GM18907 (cell line): ENCODE results near the gene BHMT2.

ENCODE experiments used
- ATAC-seq: cut with Tn5 transposase; IDR thresholded peaks from one replicate; pipeline ENCODE4 v1.9.1; 2021; ENCODE audit warnings: mild to moderate bottlenecking, moderate library complexity; ENCODE audit not compliant: unreplicated experiment

BHMT2 gene

DNA sequence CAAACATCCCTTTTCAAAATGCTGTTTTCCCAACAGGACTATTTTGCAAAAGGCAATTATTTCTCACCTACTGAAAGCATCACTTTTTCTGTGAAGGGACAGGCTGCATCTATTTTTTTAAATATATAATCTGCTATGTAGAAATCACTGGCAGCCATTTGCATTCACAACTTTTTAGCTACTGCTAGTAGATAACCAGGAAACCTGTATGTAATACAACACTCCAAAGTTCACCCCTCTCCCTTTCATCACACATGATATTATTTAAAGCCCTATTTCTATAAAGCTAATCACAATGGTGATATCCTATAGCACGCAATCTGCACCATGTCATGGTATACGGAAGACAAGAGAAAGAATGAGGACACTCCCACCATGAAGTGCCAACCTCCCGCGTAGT lies 9.9 kb upstream of the BHMT2 start:
- ATAC-seq: no peak

DNA sequence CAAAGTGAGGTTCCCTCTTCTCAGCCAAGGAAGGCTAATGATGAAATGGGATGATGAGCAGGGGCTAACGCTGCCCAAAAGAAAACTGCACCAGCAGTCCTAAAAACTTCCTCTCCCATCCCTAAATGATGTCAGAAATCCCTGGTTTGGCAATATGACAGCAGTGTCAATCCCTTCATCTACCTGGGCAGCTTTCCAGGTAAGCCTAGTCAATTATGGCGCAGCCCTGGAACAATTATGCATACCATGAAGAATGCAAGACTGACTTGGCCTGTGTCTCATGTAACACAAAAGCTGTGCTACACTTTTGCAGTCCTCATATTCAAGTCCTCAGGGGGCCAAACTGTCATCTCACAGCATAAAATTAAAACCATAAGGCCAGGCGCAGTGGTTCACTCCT lies 7.1 kb upstream of the BHMT2 start:
- no peak for ATAC-seq

DNA sequence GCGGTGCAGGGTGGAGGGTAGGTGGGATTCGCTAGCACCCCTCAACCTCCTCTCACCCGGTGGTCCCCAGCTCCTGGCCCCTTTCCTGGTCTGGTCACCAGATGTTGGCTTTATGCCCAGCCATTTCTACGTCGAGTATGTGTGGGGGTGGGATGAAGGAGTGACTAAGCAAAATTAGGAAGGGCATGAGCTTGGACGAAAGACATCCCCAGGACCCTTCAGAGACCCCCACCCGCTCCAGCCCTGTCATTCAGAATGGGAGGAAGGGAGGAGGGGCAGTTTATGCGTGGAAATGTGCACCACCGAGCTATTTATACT lies 742 bp downstream of the BHMT2 start:
- no peak for ATAC-seq

DNA sequence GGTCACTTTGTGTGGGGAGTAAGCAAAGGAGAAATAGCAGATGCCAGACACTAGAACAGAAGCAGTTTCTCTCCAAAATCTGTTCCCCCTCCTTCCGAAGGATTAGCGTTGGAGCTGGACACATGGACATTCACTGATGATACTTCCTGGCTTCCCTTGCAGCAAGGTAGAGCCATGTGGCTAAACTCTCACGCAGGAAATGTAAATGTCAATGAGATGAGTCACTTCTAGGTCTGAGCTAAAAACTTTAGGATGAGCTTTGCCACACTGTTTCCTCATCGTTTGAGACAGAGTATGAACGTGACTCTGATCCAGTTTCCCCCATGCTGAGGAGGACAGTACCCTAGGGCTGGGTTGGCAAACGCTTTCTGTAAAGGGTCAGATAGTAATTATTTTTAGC lies 5.1 kb downstream of the BHMT2 start:
- ATAC-seq: no peak

DNA sequence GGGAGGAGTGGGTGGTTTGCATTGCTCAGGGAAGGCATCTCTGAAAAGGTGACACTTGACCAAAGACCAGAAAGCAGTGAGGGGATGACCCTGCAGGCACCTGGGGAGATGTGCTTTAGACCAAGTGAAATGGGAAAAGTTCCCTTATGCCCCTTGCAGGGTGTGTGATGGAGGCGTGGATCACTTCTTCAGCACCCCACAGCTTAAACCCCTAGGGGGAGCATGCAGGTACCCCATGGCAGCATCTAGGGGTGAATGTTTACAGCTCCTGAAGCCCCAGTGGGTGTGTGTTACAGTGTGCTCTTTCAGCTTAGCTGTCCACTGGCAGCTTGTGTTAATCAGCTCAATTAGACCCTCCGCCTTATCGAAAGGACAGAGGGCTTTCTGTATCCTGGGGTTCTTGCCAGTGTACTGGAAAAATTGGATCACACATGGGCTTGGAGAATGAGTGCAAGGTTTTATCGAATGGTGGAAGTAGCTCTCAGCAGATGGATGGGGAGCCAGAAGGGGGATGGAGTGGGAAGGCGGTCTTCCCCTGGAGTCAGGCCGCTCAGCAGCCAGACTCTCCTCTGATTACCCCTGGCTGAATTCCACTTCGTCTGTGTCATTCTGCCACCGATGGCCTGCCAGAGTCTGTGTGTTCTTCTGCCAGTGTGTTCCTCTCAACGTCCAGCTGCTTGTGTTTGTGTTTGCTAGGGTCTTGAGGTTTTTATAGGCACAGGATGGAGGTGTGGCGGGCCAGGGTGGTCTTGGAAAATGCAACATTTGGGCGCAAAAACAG lies 6.3 kb downstream of the BHMT2 start:
- no peak for ATAC-seq

DNA sequence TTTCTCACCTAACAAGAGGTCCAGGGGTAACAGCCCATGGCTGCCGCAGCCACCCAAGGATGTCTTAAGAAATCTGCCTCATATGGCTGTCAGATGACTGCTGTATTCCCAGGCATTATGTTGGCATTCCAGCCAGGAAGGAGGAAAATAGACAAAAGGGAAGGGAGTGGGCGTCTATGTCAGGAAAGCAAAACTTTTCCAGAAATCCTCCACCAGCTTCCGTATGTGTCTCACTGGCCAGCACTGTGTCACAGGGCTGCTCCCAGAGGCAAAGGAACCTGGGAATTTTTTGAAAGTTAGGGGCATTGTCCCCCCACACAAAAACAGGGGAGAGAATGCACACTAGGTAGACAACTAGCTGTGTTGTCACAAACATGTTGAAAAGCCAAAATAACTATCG lies 7.3 kb downstream of the BHMT2 start:
- no peak for ATAC-seq

DNA sequence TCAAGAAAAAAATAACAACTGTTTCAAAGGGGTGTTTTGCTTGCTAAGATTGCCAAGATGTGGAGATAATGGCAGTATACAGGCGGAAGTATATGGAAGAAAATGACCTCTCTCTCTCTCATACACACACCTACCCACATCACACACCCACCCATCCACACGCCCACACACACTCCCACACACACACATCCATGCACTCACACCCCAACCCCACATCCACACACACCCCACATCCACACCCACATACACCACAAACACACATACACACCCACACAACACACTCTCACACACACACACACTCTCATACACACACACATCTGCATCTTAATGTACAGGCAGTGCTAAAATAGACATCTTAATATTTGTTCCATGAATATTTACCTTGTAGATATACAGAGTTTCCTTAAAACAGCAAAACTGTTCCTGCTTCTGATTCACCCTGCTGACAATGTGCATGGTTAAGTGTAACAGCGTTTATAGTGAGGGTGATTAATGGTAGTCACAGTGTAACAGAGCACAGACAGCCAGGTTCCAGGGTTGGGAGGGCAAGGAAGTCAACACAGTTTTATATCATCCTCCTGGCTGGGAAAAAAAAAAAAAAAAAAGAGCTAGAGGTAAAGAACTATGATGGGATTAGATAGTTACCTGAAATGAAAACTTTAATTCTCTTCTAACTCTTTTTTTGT lies 8.3 kb downstream of the BHMT2 start:
- ATAC-seq: no peak

DNA sequence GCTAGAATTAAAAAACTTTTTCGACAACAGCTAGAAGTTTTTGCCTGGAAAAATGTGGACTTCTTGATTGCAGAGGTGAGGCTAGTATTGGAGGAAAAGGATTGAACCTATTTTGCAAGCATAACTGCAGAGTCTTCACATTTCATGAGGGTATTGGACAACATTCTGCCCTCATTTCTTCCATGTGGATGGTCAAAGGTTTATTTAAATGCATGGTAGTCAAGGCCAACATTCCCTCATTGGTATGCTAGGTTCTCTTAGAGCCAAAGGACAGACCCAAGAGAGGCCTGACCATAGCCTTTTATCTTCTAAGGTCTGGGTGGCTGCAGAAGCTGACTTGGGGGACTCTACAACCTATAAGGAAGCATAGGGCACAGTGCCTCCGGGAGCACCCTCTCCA lies 11.2 kb downstream of the BHMT2 start:
- ATAC-seq: no peak

DNA sequence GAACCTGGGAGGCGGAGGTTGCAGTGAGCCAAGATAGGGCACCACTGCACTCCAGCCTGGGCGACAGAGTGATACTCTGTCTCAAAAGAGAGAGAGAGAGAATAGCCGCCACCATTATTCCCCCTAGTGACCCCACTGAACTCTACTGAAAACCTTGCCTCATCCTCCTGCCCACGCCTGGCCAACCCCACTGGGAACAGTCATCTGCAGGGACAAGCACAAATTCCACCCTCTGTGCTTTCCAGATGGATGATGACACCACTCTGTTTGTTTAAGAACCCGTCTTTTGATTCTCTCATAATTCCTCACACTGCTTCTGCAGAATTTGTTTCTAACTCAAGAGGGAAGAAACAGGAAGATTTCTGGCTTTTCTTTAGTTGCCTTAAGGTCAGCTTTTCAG lies 12.2 kb downstream of the BHMT2 start:
- ATAC-seq: no peak

DNA sequence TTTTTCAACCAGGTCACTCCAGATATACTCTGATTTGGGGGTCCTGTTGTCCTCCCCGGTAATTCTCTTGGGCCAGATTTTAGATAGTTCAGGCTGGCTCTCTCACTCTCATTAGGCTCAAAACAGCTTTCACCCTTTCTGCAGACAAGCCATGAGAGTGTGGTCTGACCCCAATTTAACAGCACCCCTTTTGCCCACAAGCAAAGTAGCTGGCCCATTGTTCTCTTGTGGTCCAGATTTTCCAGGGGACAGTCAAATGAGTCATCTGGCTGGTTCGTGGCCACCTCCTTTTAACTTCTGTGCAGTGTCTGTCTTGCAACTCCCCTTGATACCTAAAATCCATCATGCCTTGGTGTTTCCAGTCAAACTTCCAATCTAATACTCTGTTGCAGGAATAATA lies 16.5 kb downstream of the BHMT2 start:
- no peak for ATAC-seq

DNA sequence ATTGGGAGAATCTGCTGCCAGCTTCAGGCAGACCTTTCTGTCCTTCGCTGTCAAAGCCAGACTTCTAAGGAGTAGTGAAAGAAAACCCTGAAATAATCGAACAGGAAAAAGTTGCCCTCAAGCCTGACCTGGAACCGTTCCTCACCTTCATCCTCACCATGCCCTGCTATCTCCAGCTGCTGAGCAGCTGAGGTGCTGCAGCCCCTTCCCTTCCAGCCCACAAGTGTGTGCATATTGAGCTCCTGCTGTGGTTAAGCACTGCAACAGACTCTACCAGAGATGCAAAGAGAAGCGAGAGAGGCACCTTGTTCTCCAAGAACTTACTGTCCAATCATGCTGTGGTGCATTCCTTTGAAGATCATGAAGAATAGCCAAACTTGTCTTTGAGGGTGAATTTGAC lies 18.9 kb downstream of the BHMT2 start:
- ATAC-seq: no peak

DNA sequence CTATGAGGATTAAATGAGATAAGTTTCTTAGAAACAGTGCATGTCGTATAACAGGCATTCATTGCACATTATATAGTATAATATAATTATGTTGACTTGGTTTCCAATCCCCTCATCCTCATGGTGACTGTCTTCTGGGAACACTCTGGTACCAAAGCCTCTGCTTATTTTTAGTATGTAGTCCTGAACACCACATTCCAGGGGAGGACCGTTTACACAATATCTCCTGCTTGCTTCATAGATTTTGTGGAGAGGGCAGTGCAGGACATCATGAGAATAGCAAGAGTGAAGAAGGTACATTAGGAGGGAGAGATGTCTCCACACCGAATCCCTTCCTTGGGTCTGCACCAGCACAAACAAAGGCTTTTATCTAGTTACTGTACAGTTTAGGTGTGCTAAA lies 21.5 kb downstream of the BHMT2 start:
- no peak for ATAC-seq

DNA sequence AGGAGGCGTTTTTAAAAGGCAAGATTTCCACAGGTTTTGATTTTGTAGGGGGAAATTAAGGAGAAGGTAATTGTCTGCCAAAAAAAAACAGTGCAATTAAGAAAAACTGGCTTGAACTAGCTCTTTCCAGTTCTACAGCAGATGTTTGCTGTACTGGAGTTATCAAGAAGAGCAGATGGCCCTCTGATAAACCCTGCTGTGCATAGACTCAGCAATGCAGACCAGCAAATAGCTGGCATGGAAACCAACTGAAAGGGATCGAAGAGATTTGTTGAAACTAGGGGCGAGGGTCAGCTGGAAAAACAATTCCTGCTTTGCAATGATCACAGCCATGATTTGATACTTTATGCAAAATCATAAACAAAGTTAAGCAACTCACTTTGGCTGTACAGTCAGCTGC lies 24.2 kb downstream of the BHMT2 start:
- ATAC-seq: no peak

DNA sequence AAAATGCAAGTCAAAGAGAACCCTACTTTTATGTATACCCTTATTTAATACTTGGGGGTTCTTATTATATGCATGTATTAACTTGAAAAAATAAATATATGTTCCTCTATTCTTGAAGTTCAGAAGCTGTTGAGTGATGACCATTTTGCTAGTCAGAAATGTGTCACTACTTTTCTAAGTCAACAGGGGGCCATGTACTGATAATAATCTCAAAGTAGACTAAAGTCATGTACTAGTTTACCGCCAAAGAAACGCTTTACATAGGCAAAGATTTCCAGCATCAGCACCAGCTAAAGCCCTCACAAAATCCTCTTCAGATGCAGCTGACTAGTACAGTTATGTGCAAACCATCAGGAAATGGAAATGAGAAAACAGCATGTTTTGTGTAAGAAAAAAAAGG lies 36.3 kb downstream of the BHMT2 start:
- ATAC-seq: no peak

DNA sequence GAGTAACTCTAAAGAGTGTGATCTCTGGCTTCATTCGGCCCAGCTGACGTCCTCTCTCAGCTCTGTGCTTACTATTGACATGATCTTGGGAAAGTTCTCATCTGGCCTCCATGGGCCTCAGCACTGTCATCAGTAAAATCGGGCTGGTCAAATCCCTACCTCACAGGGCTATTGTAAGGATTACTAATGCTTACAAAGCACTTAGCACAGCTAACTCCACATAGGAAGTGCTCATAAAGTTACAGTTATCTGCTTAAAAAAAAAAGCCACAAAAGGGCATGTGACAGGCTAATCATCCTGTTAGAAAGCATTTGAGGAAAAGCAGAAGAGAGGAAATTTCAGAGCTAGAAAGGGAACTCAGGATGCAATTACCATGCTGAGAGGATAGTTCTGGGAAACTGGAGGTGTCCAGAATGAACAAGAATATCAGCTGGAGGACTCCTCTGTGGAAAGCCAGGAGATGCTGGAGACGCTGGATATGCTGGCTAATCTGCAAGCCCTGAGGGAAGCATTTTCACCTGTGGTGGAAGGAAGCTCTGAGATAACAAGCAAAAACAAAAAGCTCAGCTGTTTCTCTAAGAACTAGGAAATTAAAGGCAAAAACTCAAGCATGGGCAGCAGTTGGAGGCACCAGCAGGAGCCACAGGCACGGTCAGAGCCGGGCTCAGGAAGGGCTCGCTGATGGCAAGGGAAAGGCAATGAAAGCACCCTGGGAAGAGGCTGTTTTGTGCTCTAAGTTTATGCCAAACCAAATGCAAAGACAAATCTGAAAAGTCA lies 37.6 kb downstream of the BHMT2 start:
- no peak for ATAC-seq

DNA sequence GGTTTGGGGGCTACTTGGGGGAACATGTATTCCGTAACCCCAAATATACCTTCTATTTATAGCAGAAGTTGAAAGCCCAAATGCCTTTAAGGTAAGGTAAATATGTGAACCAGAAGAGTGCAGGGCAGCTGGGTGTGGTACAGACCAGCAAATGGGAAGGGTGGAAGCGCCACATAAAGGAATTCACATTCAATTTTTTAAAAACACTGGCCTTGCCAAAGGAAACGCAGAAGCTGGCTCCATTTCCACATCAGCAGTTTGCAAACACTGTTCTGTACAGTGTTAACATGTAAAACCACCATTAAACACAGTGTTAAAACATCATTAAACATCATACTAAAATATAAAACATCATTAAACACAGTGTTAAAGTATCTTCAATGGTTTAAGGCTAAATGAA lies 38.5 kb downstream of the BHMT2 start:
- no peak for ATAC-seq

DNA sequence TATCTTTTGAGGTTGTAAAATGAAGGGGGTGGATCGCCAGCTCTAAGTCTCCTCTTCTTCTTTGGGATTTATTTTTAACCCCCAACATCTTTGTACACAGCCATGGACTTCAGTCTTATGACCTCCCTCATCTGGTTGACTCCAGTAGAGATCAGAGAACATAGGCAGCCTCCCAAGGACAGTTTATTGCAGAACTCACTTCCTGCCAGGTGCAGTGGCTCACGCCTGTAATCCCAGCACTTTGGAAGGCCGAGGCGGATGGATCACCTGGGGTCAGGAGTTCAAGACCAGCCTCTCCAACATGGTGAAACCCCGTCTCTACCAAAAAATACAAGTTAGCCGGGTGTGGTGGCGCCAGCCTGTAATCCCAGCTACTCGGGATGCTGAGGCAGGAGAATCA lies 39.2 kb downstream of the BHMT2 start:
- ATAC-seq: no peak

DNA sequence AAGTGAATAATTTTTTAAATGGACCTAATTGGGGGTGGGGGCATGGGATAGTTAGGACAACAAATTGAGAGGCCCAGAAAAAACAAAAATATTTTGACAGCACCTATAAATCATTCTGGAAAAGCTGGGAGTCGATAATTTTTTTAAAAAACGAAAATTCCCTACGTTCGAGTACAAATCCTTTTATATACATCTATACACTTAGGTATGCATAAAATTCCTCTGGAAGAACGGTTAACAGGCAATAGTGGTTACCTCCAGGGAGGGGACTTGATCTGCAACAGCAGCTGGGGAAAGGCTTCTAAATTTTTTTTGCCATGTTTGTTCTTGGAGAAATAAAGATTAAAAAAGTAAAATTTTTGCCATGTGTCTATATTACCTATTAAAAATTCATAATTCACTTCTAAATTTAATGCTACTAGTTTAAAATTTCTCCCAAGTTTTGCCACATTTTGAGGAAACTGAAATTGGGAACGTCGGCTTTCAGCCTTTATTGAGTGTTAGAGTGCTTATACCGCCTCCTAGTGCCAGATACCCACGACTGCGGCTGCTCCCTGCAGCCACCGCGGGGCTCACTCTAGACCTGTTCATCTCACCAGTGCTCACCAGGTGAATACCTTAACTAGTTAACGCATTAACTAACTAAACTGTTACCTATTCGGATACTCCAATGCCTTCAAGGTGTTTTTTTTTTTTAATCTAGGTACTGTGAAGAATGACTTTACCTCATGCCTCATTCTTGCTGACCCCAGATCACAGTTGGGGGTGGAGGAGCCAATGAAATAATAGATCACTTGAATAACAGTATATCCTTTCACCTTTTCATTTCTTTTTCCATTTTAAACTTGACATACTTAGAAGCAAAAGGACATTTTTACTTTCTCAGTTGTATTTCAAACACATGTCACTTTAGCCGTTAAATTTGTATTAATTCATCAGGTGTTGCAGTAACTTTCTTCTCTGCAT lies 40.2 kb downstream of the BHMT2 start:
- no peak for ATAC-seq

DNA sequence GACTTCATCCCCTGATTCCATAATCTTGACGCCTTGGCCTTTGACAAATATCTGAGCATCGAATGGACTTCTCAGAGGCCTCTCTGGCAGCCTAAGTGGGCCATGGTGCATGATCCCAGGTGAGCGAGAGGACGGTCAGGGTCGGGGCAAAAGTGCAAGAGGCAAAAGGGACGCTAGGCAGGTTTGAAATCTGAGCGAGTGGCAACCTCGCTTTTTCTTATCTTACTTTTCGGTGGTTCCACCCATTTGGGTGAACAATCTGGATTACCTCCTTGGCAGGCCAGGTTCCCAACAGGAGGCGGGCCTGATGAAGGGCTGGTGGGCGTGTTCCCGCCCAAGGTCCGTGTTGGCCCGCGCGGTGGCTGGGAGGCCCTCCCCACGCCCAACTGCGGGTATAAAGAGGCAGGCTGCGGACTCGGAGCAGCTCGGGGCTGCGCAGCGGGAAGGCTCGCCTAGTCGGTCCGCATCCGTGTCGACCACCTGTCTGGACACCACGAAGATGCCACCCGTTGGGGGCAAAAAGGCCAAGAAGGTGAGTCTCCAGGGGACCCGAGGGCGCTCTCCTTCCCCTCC lies 41.9 kb downstream of the BHMT2 start, which contains the start of gene BHMT:
BHMT (plus strand) TSS at position 423 of the 573 bp plus-strand sequence; CDS start at position 500, 77 bp downstream.
- ATAC-seq: no peak

DNA sequence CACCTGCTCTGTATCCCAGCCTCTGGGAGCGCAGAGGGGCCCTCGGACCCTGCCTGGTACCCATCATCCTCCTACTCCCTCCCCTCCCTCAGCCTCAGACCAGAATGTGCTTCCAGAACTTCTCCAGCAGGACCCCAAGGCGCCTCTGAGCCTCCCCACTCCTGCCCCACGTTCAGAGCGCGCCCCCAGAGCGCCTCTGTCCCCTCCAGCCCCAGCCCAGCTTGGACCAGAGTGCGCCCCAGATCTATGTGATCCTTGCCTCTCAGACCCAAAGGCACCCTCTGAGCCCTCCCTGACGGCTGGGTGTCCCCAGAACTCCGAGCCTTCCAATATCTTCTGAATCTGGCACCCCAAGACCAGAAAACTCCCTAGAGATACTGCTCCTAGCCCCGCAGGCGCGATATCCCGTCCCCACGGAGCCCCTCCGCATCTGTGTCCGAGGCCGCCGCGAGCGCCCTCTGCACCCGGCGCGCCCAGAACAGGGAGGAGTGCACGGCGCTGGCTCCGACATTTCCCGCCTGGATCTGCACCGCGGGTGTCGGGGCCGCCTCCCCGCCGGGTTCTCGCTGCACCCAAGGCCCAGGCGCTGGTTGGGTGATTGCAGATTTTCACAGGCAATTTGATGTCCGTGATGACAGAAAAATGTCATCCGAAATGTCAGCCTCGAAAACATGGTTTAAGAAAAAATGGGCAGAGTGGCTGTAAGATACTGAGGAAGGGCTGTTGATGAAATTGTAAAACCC lies 42.6 kb downstream of the BHMT2 start:
- ATAC-seq: no peak
